CD4-positive, alpha-beta T cell (primary cell): ENCODE data around the gene ELOVL3. TPM values are rescaled to one million over a fixed set of nuclear protein-coding genes. Genes with fewer than 3 reads are reported as not detected.

ENCODE experiments used
- ATAC-seq: fragments of 200-7000 bp; cut with Tn5 transposase; one replicate; pipeline ENCODE4 v1.10.0; 2022; ENCODE audit warnings: mild to moderate bottlenecking; ENCODE audit not compliant: poor library complexity
- CTCF ChIA-PET: fragments of 350-600 bp; sonication (Branson Sonifier 250); formaldehyde crosslinking; loops from one replicate; lab custom pipeline; 2021; ENCODE audit warnings: antibody characterized with exemption, inconsistent platforms; lab: Charles Lee
- POLR2A ChIA-PET: fragments of 350-600 bp; sonication (Branson Sonifier 250); formaldehyde crosslinking; loops from one replicate; lab custom pipeline; 2021; ENCODE audit warnings: antibody characterized with exemption, inconsistent platforms; lab: Charles Lee
- DNase-seq, 14 experiments: peaks; one replicate each; pipeline ENCODE4 v3.0.0-alpha.2; 2013 to 2020; ENCODE audit warnings: mixed read lengths in 2 of 14
- H3K27ac ChIP-seq, 2 donors: one replicate each; pipeline versions ENCODE4 v1.5.1 to v1.7.0; 2013; ENCODE audit warnings: low read length in 2 of 2, low read depth in 1 of 2, mild to moderate bottlenecking in 1 of 2
- H3K27me3 ChIP-seq, 2 experiments: 1 replicate in 1 of 2; 2 replicates in 1 of 2; pipeline versions ENCODE4 v1.6.1 to v1.7.0; 2013; ENCODE audit warnings: low read length in 2 of 2, control low read depth in 1 of 2, mild to moderate bottlenecking in 1 of 2, moderate library complexity in 1 of 2; ENCODE audit not compliant: insufficient read depth in 2 of 2, control insufficient read depth in 1 of 2
- H3K36me3 ChIP-seq: one replicate; pipeline ENCODE4 v1.6.1; 2013; ENCODE audit warnings: low read length, control low read depth; ENCODE audit not compliant: insufficient read depth
- H3K4me1 ChIP-seq: one replicate; pipeline ENCODE4 v1.6.1; 2013; ENCODE audit warnings: low read length, control low read depth; ENCODE audit not compliant: insufficient read depth
- H3K4me3 ChIP-seq: one replicate; pipeline ENCODE4 v1.5.1; 2013; ENCODE audit warnings: mild to moderate bottlenecking, low read length, moderate library complexity
- H3K9me3 ChIP-seq, 2 experiments: 1 replicate in 1 of 2; 2 replicates in 1 of 2; pipeline versions ENCODE4 v1.6.1 to v1.7.0; 2013; ENCODE audit warnings: low read length in 2 of 2, mild to moderate bottlenecking in 2 of 2, control low read depth in 1 of 2, moderate library complexity in 1 of 2; ENCODE audit not compliant: control insufficient read depth in 1 of 2, insufficient read depth in 1 of 2
- H3K27ac Mint-ChIP-seq: one replicate; pipeline ENCODE4 v1.8.0; 2020; ENCODE audit warnings: mixed read lengths
- H3K27me3 Mint-ChIP-seq: one replicate; pipeline ENCODE4 v1.8.0; 2021; ENCODE audit warnings: mixed read lengths
- H3K36me3 Mint-ChIP-seq: one replicate; pipeline ENCODE4 v1.8.0; 2021; ENCODE audit warnings: low read depth, mixed read lengths
- H3K4me1 Mint-ChIP-seq: one replicate; pipeline ENCODE4 v1.8.0; 2021; ENCODE audit warnings: low read depth, mixed read lengths
- H3K4me3 Mint-ChIP-seq: one replicate; pipeline ENCODE4 v1.8.0; 2020; ENCODE audit warnings: mild to moderate bottlenecking, mixed read lengths
- H3K9me3 Mint-ChIP-seq: one replicate; pipeline ENCODE4 v1.8.0; 2020; ENCODE audit warnings: mixed read lengths
- intact Hi-C, 2 experiments: fragments of 100-400 bp; cut with DNase I in 1 of 2; cut with micrococcal nuclease in 1 of 2; formaldehyde crosslinking; loops; one replicate each; pipeline versions ENCODE4 v1.15.1 to v1.9.0; 2023 to 2025; cut with DNase I, micrococcal nuclease
- total RNA-seq, 174 experiments: library from RNA in 2 of 174; stranded (reverse) in 2 of 174; gene quantifications; one replicate each; pipeline ENCODE4 v1.2.3 and lab custom pipeline; 2021 to 2026
- TF ChIP-seq, protein P1 (sequence below): fragments of 200-600 bp; IDR thresholded peaks from one replicate; pipeline ENCODE4 v1.8.0; 2022; ENCODE audit warnings: antibody characterized with exemption, mild to moderate bottlenecking

ELOVL3 gene
- total RNA-seq, 2 experiments from 2014 or later: not detected

DNA sequence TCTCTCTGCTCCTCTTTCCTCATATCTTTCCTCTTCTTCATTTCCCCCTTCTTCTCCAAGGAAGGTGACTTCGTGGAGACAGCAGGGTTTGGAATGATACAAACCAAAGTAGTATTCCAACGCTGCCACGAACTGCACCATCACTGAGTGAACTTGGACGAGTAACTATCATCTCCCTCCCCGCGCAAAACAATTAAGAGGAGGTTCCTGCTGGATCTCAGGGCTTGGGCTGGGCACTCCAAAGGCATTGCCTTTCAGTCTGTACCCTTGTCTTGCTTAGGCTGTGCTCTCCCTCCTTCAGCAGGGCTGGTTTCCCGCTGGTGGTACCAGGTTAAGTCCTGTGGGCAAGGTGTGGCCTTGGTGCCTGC lies 16.0 kb downstream of the ELOVL3 start:
- no peak overlapping the region for H3K27ac Mint-ChIP-seq
- Histone ChIP-seq H3K4me1 (peaks cover 43% of the 10 kb centered on the region), H3K27me3 (peaks cover 28 to 29% of the 10 kb centered on the region in 2 experiments), H3K36me3 (no peaks in the 10 kb centered on the region), H3K4me3 (peak overlapping the region; percentile 52), H3K9me3 (peaks cover 0 to 9% of the 10 kb centered on the region in 2 experiments), H3K27ac (no peak overlapping the region)
- H3K27me3 Mint-ChIP-seq: peaks cover 60% of the 10 kb centered on the region
- intact Hi-C loops: loop anchor here in 1 of 2 experiments (5.0 kb wide), 3 partner anchors 90 to 890 kb away; partner anchors contain the start of genes ACTR1A, BTRC, NOLC1 and SUFU
- TF ChIP-seq, protein P1, sequence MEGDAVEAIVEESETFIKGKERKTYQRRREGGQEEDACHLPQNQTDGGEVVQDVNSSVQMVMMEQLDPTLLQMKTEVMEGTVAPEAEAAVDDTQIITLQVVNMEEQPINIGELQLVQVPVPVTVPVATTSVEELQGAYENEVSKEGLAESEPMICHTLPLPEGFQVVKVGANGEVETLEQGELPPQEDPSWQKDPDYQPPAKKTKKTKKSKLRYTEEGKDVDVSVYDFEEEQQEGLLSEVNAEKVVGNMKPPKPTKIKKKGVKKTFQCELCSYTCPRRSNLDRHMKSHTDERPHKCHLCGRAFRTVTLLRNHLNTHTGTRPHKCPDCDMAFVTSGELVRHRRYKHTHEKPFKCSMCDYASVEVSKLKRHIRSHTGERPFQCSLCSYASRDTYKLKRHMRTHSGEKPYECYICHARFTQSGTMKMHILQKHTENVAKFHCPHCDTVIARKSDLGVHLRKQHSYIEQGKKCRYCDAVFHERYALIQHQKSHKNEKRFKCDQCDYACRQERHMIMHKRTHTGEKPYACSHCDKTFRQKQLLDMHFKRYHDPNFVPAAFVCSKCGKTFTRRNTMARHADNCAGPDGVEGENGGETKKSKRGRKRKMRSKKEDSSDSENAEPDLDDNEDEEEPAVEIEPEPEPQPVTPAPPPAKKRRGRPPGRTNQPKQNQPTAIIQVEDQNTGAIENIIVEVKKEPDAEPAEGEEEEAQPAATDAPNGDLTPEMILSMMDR: no peak
- peaks cover 9% of the 10 kb centered on the region for H3K36me3 Mint-ChIP-seq
- CTCF ChIA-PET: interaction anchor here (3.6 to 9.2 kb wide), 2 partner anchors 11 kb away, joined by 35 to 79 read pairs; no protein-coding TSS in a partner anchor
- POLR2A ChIA-PET: interaction anchor here (1.9 kb wide), 1 partner anchor 12 kb away, joined by 13 read pairs; no protein-coding TSS in a partner anchor
- no peaks in the 10 kb centered on the region for H3K9me3 Mint-ChIP-seq
- no peak for DNase-seq
- H3K4me1 Mint-ChIP-seq: peaks cover 40% of the 10 kb centered on the region
- H3K4me3 Mint-ChIP-seq: peak overlapping the region; percentile 70
- ATAC-seq: no peak

DNA sequence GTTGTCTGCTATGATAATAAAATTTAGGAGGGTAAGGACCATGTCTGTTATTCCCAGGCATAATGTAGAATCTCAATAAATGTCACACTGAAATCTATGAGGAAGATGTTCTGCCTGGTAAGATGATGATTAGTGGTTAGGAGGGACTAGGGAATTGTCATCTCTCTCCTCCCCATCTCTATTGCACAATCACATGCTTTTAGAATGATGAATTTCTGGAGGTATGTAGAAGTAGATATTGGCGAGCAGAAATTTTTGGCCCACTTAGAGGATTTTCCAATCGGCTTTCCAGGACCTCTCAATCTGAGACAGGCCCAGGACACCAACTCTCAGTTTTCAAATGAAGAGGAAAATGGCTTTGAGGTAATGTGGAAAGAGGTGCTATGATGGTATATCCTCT lies 17.2 kb downstream of the ELOVL3 start:
- H3K36me3 Mint-ChIP-seq: peaks cover 21% of the 10 kb centered on the region
- Histone ChIP-seq H3K27me3 (peaks cover 26 to 28% of the 10 kb centered on the region in 2 experiments), H3K9me3 (peaks cover 0 to 9% of the 10 kb centered on the region in 2 experiments), H3K27ac (no peak overlapping the region), H3K36me3 (peaks cover 3% of the 10 kb centered on the region), H3K4me3 (no peak overlapping the region), H3K4me1 (peaks cover 50% of the 10 kb centered on the region)
- DNase-seq (no peak), ATAC-seq (no peak)
- intact Hi-C loops: loop anchor here in 1 of 2 experiments (5.0 kb wide), 3 partner anchors 91 to 891 kb away; partner anchors contain the start of genes ACTR1A, BTRC, NOLC1 and SUFU
- no peaks in the 10 kb centered on the region for H3K9me3 Mint-ChIP-seq
- peaks cover 52% of the 10 kb centered on the region for H3K4me1 Mint-ChIP-seq
- H3K4me3 Mint-ChIP-seq: peak overlapping the region; percentile 75
- CTCF ChIA-PET: interaction anchor here (1.0 to 9.2 kb wide), 2 partner anchors 12 to 74 kb away, joined by 3 to 79 read pairs; no protein-coding TSS in a partner anchor
- POLR2A ChIA-PET: no interaction called here
- H3K27me3 Mint-ChIP-seq: peaks cover 58% of the 10 kb centered on the region
- no peak overlapping the region for H3K27ac Mint-ChIP-seq
- TF ChIP-seq, protein P1: no peak

DNA sequence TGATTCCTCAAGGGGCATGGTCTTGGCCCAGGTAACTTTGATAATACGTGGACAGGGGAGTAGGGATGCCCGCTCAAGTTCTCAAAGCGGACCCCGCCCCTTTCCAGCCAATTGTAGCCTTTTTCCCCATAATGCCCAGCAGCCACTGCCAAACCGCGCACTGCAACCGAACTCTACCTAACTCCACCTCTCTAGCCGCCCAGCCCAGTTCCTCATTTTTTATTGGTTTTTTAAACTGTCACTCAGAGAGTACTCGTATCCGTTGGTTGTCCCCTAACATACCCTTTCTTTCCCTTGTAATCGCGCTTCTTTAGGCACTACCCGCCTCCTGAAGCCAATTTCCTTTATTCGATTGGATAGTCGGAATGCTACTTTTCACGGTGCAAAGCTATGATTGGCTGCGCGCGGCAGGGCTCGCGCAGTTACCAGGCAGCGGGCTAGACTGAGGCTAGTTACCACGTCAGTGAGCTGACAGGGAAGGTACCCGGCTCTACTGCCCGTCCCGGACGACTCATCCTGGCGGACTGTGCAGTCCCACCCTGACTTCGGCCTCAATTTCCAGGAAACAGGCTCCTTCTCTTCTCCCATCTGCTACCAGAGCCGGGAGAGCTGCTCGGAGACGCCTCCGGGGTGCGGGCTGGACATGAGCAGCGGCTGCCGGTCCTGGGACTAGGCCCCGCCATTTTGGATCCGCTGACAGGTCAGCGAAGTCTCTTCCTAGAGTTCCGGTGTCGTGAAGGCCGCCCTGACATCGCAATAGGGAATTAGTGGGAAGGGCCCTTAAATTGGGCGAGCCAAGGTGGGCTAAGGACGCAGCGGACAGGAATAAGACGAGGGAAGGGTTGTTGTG lies 19.2 kb downstream of the ELOVL3 start, which contains the start of gene GBF1:
Gene GBF1, plus strand, starts transcription at position 451 of the 850 bp plus-strand sequence. CDS start 13,407 bp downstream, outside the sequence.
- peaks cover 0 to 9% of the 10 kb centered on the region in 2 experiments for H3K9me3 ChIP-seq
- peaks cover 40% of the 10 kb centered on the region for H3K27me3 Mint-ChIP-seq
- ChIA-PET CTCF (interaction anchor here (0.5 to 9.2 kb wide), 3 partner anchors 14 to 100 kb away, joined by 3 to 79 read pairs (median 3); no protein-coding TSS in a partner anchor), POLR2A (interaction anchor here (0.6 to 2.3 kb wide), 14 partner anchors 12 to 947 kb away, joined by 3 to 10 read pairs (median 3); partner anchors contain the start of genes ACTR1A, CUEDC2, ELOVL3 and NFKB2)
- peak within 1 kb of the TSS; percentile 84 to 88 for H3K27ac ChIP-seq
- H3K9me3 Mint-ChIP-seq: no peaks in the 10 kb centered on the region
- intact Hi-C loops: loop anchor here (1.0 to 5.0 kb wide), 4 partner anchors 14 to 408 kb away; partner anchors contain the start of gene NFKB2 (in 1 of the 2)
- H3K4me3 ChIP-seq: peak within 1 kb of the TSS; percentile 74
- peaks cover 60% of the 10 kb centered on the region for H3K4me1 ChIP-seq
- H3K4me1 Mint-ChIP-seq: peaks cover 58% of the 10 kb centered on the region
- H3K36me3 Mint-ChIP-seq: peaks cover 25% of the 10 kb centered on the region
- peaks cover 14% of the 10 kb centered on the region for H3K36me3 ChIP-seq
- TF ChIP-seq, protein P1: no peak
- peak within 1 kb of the TSS; percentile 86 for H3K27ac Mint-ChIP-seq
- DNase-seq (peak; percentile 76 to 99 (median 84)), ATAC-seq (peak; percentile 89)
- peaks cover 20 to 28% of the 10 kb centered on the region in 2 experiments for H3K27me3 ChIP-seq
- H3K4me3 Mint-ChIP-seq: peak within 1 kb of the TSS; percentile 96
